OCI-LY1 (cell line): ENCODE results near the gene CELA3B.
"Not testable (repeated sequence)": the region's sequence is repeated elsewhere in the genome, so short reads cannot be mapped to it uniquely, and the experiment has no call there.

Experiments used
- H2AFZ ChIP-seq: fragments of 200-600 bp; sonication (generic), shearing (Covaris generic); 2 replicates; pipeline ENCODE4 v1.6.0; 2014; ENCODE audit warnings: antibody characterized with exemption, mild to moderate bottlenecking, low read length
- H3F3A ChIP-seq: fragments of 200-600 bp; sonication (generic), shearing (Covaris generic); 2 replicates; pipeline ENCODE4 v1.6.0; 2014; ENCODE audit warnings: mild to moderate bottlenecking, antibody characterized with exemption, low read length, moderate library complexity; ENCODE audit not compliant: insufficient read depth
- H3K27ac ChIP-seq: fragments of 200-600 bp; sonication (generic); 2 replicates; pipeline ENCODE4 v1.5.1; 2014; ENCODE audit warnings: low read length, mixed run types, mild to moderate bottlenecking, low read depth; ENCODE audit not compliant: poor library complexity, severe bottlenecking
- H3K27me3 ChIP-seq: fragments of 200-600 bp; sonication (generic); 2 replicates; pipeline ENCODE4 v1.6.0; 2014; ENCODE audit warnings: antibody characterized with exemption, mild to moderate bottlenecking, low read length, moderate library complexity; ENCODE audit not compliant: insufficient read depth
- H3K36me3 ChIP-seq: fragments of 200-600 bp; sonication (generic); 2 replicates; pipeline ENCODE4 v1.6.1; 2014; ENCODE audit warnings: mild to moderate bottlenecking, antibody characterized with exemption, low read length, moderate library complexity, mixed read lengths; ENCODE audit not compliant: insufficient read depth
- H3K4me1 ChIP-seq: fragments of 200-600 bp; sonication (generic); 2 replicates; pipeline ENCODE4 v1.5.1; 2014; ENCODE audit warnings: mild to moderate bottlenecking, low read length, moderate library complexity; ENCODE audit not compliant: insufficient read depth, severe bottlenecking
- H3K4me2 ChIP-seq: fragments of 200-600 bp; sonication (generic), shearing (Covaris generic); 2 replicates; pipeline ENCODE4 v1.6.1; 2014; ENCODE audit warnings: low read length
- H3K4me3 ChIP-seq: fragments of 200-600 bp; sonication (generic); 2 replicates; pipeline ENCODE4 v1.5.1; 2014; ENCODE audit warnings: low read length, low read depth, mild to moderate bottlenecking, mixed read lengths; ENCODE audit not compliant: poor library complexity, severe bottlenecking
- H3K79me2 ChIP-seq: fragments of 200-600 bp; shearing (Covaris generic); 2 replicates; pipeline ENCODE4 v1.6.1; 2016; ENCODE audit warnings: mixed run types, low read length, mixed read lengths; ENCODE audit not compliant: insufficient read depth
- H3K9ac ChIP-seq: fragments of 200-600 bp; sonication (generic), shearing (Covaris generic); 2 replicates; pipeline ENCODE4 v1.6.1; 2014; ENCODE audit warnings: mild to moderate bottlenecking, low read length, mixed read lengths
- H3K9me2 ChIP-seq: fragments of 200-600 bp; sonication (generic), shearing (Covaris generic); 2 replicates; pipeline ENCODE4 v1.6.1; 2014; ENCODE audit warnings: low read depth, mild to moderate bottlenecking, low read length, mixed read lengths
- H3K9me3 ChIP-seq: fragments of 200-600 bp; shearing (Covaris generic); 2 replicates; pipeline ENCODE4 v1.6.1; 2014; ENCODE audit warnings: low read length, mixed read lengths
- H4K20me1 ChIP-seq: fragments of 200-600 bp; sonication (generic), shearing (Covaris generic); 2 replicates; pipeline ENCODE4 v1.6.0; 2016; ENCODE audit warnings: mild to moderate bottlenecking, low read length; ENCODE audit not compliant: insufficient read depth
- CTCF ChIP-seq: fragments of 200-600 bp; sonication (generic), shearing (Covaris generic); IDR thresholded peaks from 2 replicates; pipeline ENCODE4 v1.5.1; 2017; ENCODE audit warnings: mild to moderate bottlenecking, antibody characterized with exemption, low read length, moderate library complexity, mixed read lengths
- EZH2 ChIP-seq: fragments of 200-600 bp; sonication (generic), shearing (Covaris generic); IDR thresholded peaks from 2 replicates; pipeline ENCODE4 v1.8.0; 2017; ENCODE audit warnings: borderline replicate concordance, mixed run types, mild to moderate bottlenecking, antibody characterized with exemption, low read length, moderate library complexity, mixed read lengths

CELA3B gene

GRCh38 chr1:21998624-21999294 lies 21.9 kb downstream of the CELA3B start:
- H4K20me1 ChIP-seq, H3K9ac ChIP-seq, H3K4me3 ChIP-seq, H3K9me3 ChIP-seq, H3K36me3 ChIP-seq, H3K9me2 ChIP-seq, H2AFZ ChIP-seq, H3K79me2 ChIP-seq, H3K27me3 ChIP-seq, H3F3A ChIP-seq, H3K4me1 ChIP-seq, H3K4me2 ChIP-seq, H3K27ac ChIP-seq: not testable (repeated sequence)

GRCh38 chr1:21999645-22000044 lies 22.8 kb downstream of the CELA3B start:
- H3F3A ChIP-seq, H3K27ac ChIP-seq, H3K79me2 ChIP-seq, H3K4me3 ChIP-seq, H3K27me3 ChIP-seq, H3K36me3 ChIP-seq, H3K9me3 ChIP-seq, H3K9me2 ChIP-seq, H3K4me2 ChIP-seq, H3K9ac ChIP-seq, H3K4me1 ChIP-seq, H4K20me1 ChIP-seq, H2AFZ ChIP-seq: not testable (repeated sequence)

- Histone ChIP-seq H2AFZ (no peak within 1 kb of the TSS), H3K4me1 (no peaks in the 10 kb centered on the region), H3K9me2 (no peaks in the 10 kb centered on the region), H3K27me3 (no peaks in the 10 kb centered on the region), H3K4me2 (no peak within 1 kb of the TSS), H3K9me3 (no peaks in the 10 kb centered on the region), H3K4me3 (no peak within 1 kb of the TSS), H4K20me1 (no peaks in the 10 kb centered on the region), H3F3A (no peaks in the 10 kb centered on the region), H3K27ac (no peak within 1 kb of the TSS), H3K79me2 (no peaks in the 10 kb centered on the region), H3K9ac (no peak within 1 kb of the TSS), H3K36me3 (no peaks in the 10 kb centered on the region)
- TF ChIP-seq CTCF (no peak), EZH2 (no peak)
Measured at GRCh38 chr1:22001409-22001808, 24.6 kb downstream of the CELA3B start, which contains the start of gene CELA3A. Gene CELA3A (plus strand): TSS chr1:22001657. CDS start chr1:22001675, 18 bp downstream.

- not testable (repeated sequence) for H3K9ac ChIP-seq, H3K27me3 ChIP-seq, H3K27ac ChIP-seq, H3K9me3 ChIP-seq, H3K4me3 ChIP-seq, H2AFZ ChIP-seq, H3K4me1 ChIP-seq, H3K36me3 ChIP-seq, H3K4me2 ChIP-seq, H4K20me1 ChIP-seq, H3F3A ChIP-seq, H3K9me2 ChIP-seq, H3K79me2 ChIP-seq
Measured at GRCh38 chr1:22002461-22002860, 25.6 kb downstream of the CELA3B start.

- not testable (repeated sequence) for H3K9ac ChIP-seq, H3K79me2 ChIP-seq, H3F3A ChIP-seq, H3K9me2 ChIP-seq, H3K4me2 ChIP-seq, H3K27ac ChIP-seq, H3K27me3 ChIP-seq, H3K36me3 ChIP-seq, H3K4me1 ChIP-seq, H3K9me3 ChIP-seq, H3K4me3 ChIP-seq, H4K20me1 ChIP-seq, H2AFZ ChIP-seq
Measured at GRCh38 chr1:22002875-22003274, 26.1 kb downstream of the CELA3B start.

- not testable (repeated sequence) for H3K79me2 ChIP-seq, H2AFZ ChIP-seq, H3K9me2 ChIP-seq, H3K4me1 ChIP-seq, H4K20me1 ChIP-seq, H3K9me3 ChIP-seq, H3K9ac ChIP-seq, H3K4me3 ChIP-seq, H3K27ac ChIP-seq, H3K36me3 ChIP-seq, H3K27me3 ChIP-seq, H3K4me2 ChIP-seq, H3F3A ChIP-seq
Measured at GRCh38 chr1:22003959-22004358, 27.1 kb downstream of the CELA3B start.
